ENCODE measurements around the gene BNIP5.

BNIP5 gene

GRCh38 chr6:36336779-36337241, at the start of gene BNIP5:
TSS of gene BNIP5 (minus strand) at chr6:36336888. CDS start at chr6:36330690, 6,198 bp downstream.
- TF ChIP-seq CTCF (IDR thresholded peaks at IDR 0.05): no peak
- no peaks in the 10 kb centered on the region for H3K27me3 ChIP-seq (ENCODE audit: control insufficient read depth, insufficient read depth, low read length)

GRCh38 chr6:36384095-36384494, 47.4 kb upstream of the BNIP5 start:
- peaks cover 12% of the 10 kb centered on the region for H3K4me1 ChIP-seq
- no peak overlapping the region for H3K4me3 ChIP-seq (ENCODE audit: low read depth, low read length)
- no peaks in the 10 kb centered on the region for H3K36me3 ChIP-seq (ENCODE audit: control insufficient read depth, insufficient read depth, low read length)
- no peaks in the 10 kb centered on the region for H3K27me3 ChIP-seq (ENCODE audit: control insufficient read depth, insufficient read depth, low read length)
- H3K9ac ChIP-seq: no peak overlapping the region
- no peak overlapping the region for H3K4me2 ChIP-seq (ENCODE audit: low read length)
- no peaks in the 10 kb centered on the region for H3K79me2 ChIP-seq
- TF ChIP-seq CTCF (IDR thresholded peaks at IDR 0.05): no peak
- H2AFZ ChIP-seq: no peak overlapping the region
- H3K9me3 ChIP-seq (ENCODE audit: control insufficient read depth, low read length): no peaks in the 10 kb centered on the region
- no peak overlapping the region for H3K27ac ChIP-seq

More at GRCh38 chr6:36336779-36337241, at the start of gene BNIP5:
- no peaks in the 10 kb centered on the region for H3K79me2 ChIP-seq
- H3K9me3 ChIP-seq (ENCODE audit: control insufficient read depth, low read length): no peaks in the 10 kb centered on the region
- H3K4me3 ChIP-seq (ENCODE audit: low read depth, low read length): no peak within 1 kb of the TSS
- no peak within 1 kb of the TSS for H2AFZ ChIP-seq
- peaks cover 3% of the 10 kb centered on the region for H3K4me1 ChIP-seq
- no peak within 1 kb of the TSS for H3K4me2 ChIP-seq (ENCODE audit: low read length)
- H3K36me3 ChIP-seq (ENCODE audit: control insufficient read depth, insufficient read depth, low read length): no peaks in the 10 kb centered on the region
- H3K9ac ChIP-seq: no peak within 1 kb of the TSS
- no peak within 1 kb of the TSS for H3K27ac ChIP-seq

- Histone ChIP-seq H3K27me3 (ENCODE audit: control insufficient read depth, insufficient read depth, low read length) (no peaks in the 10 kb centered on the region), H3K4me1 (peaks cover 12% of the 10 kb centered on the region), H2AFZ (no peak overlapping the region), H3K27ac (no peak overlapping the region), H3K4me3 (ENCODE audit: low read depth, low read length) (no peak overlapping the region), H3K79me2 (no peaks in the 10 kb centered on the region), H3K4me2 (ENCODE audit: low read length) (no peak overlapping the region), H3K9me3 (ENCODE audit: control insufficient read depth, low read length) (no peaks in the 10 kb centered on the region), H3K9ac (no peak overlapping the region), H3K36me3 (ENCODE audit: control insufficient read depth, insufficient read depth, low read length) (no peaks in the 10 kb centered on the region)
- TF ChIP-seq CTCF (IDR thresholded peaks at IDR 0.05): no peak
These were observed 46.9 kb upstream of the BNIP5 start for GRCh38 chr6:36383606-36384005.

GRCh38 chr6:36382976-36383375, 46.3 kb upstream of the BNIP5 start:
- H3K9me3 ChIP-seq (ENCODE audit: control insufficient read depth, low read length): no peaks in the 10 kb centered on the region
- H2AFZ ChIP-seq: no peak overlapping the region
- peaks cover 12% of the 10 kb centered on the region for H3K4me1 ChIP-seq
- no peak overlapping the region for H3K9ac ChIP-seq
- no peak overlapping the region for H3K27ac ChIP-seq
- no peaks in the 10 kb centered on the region for H3K79me2 ChIP-seq
- H3K27me3 ChIP-seq (ENCODE audit: control insufficient read depth, insufficient read depth, low read length): no peaks in the 10 kb centered on the region
- no peak overlapping the region for H3K4me2 ChIP-seq (ENCODE audit: low read length)
- no peak overlapping the region for H3K4me3 ChIP-seq (ENCODE audit: low read depth, low read length)
- TF ChIP-seq CTCF (IDR thresholded peaks at IDR 0.05): no peak
- no peaks in the 10 kb centered on the region for H3K36me3 ChIP-seq (ENCODE audit: control insufficient read depth, insufficient read depth, low read length)

All from parathyroid adenoma (tissue), 2 donors.